HEK293 (cell line): ENCODE data around the gene CCDC38.
A peak's percentile ranks its signal among the peaks of the same experiment; 100 is the strongest.

ENCODE experiments used
- CTCF ChIA-PET: fragments of 350-600 bp; formaldehyde crosslinking; extraction: SDS; loops from one replicate; lab custom pipeline; 2021; ENCODE audit warnings: antibody characterized with exemption; lab: Yijun Ruan, JAX
- POLR2A ChIA-PET: fragments of 300-600 bp; formaldehyde crosslinking; extraction: SDS; loops from one replicate; lab custom pipeline; 2020; ENCODE audit warnings: antibody characterized with exemption, inconsistent platforms; lab: Yijun Ruan, JAX
- H3K27ac ChIP-seq: fragments of 200-500 bp; sonication (Bioruptor generic); 2 replicates; pipeline ENCODE4 v1.5.1; 2014; ENCODE audit warnings: low read depth, low read length, control low read depth, inconsistent platforms; ENCODE audit errors: extremely low read depth
- H3K36me3 ChIP-seq, 2 experiments: fragments of 200-500 bp in 1 of 2; sonication (Bioruptor generic) in 1 of 2; 1 replicate in 1 of 2; 2 replicates in 1 of 2; pipeline ENCODE4 v1.5.1; 2014 to 2017; ENCODE audit warnings: inconsistent platforms in 2 of 2, low read length in 2 of 2; ENCODE audit not compliant: control insufficient read depth in 2 of 2, insufficient read depth in 1 of 2
- H3K4me1 ChIP-seq: fragments of 200-500 bp; sonication (Bioruptor generic); 2 replicates; pipeline ENCODE4 v1.5.1; 2014; ENCODE audit warnings: mild to moderate bottlenecking, low read length, inconsistent platforms; ENCODE audit not compliant: control insufficient read depth, insufficient read depth
- H3K4me3 ChIP-seq: 2 replicates; pipeline ENCODE4 v1.5.1; 2011; ENCODE audit warnings: low read depth, mild to moderate bottlenecking, control low read depth, low read length, moderate library complexity
- H3K9me3 ChIP-seq: fragments of 200-500 bp; sonication (Bioruptor generic); 2 replicates; pipeline ENCODE4 v1.5.1; 2014; ENCODE audit warnings: low read depth, low read length, inconsistent platforms; ENCODE audit not compliant: control insufficient read depth, insufficient read depth
- BCL11B ChIP-seq: fragments of 450-650 bp; formaldehyde crosslinking; IDR thresholded peaks from 2 replicates; pipeline ENCODE4 v1.5.1; 2016; ENCODE audit warnings: low read depth, missing biosample characterization, missing genetic modification characterization
- HOXD13 ChIP-seq: sonication (generic); formaldehyde crosslinking; IDR thresholded peaks from 2 replicates; pipeline ENCODE4 v1.8.0; 2022; ENCODE audit warnings: missing genetic modification reagents, borderline replicate concordance
- KLF8 ChIP-seq: fragments of 450-650 bp; formaldehyde crosslinking; IDR thresholded peaks from 2 replicates; pipeline ENCODE4 v1.5.1; 2016; ENCODE audit warnings: missing biosample characterization, missing genetic modification characterization
- KLF9 ChIP-seq: fragments of 450-650 bp; formaldehyde crosslinking; IDR thresholded peaks from 2 replicates; pipeline ENCODE4 v1.5.1; 2016; ENCODE audit warnings: missing biosample characterization, missing genetic modification characterization, low read depth
- MEIS1 ChIP-seq: sonication (generic); formaldehyde crosslinking; IDR thresholded peaks from 2 replicates; pipeline ENCODE4 v1.8.1; 2022; ENCODE audit warnings: missing genetic modification reagents, mild to moderate bottlenecking, borderline replicate concordance
- OSR2 ChIP-seq: fragments of 450-650 bp; formaldehyde crosslinking; IDR thresholded peaks from 2 replicates; pipeline ENCODE4 v1.5.1; 2016; ENCODE audit warnings: missing biosample characterization, missing genetic modification characterization
- PRDM1 ChIP-seq: fragments of 450-650 bp; formaldehyde crosslinking; IDR thresholded peaks from 2 replicates; pipeline ENCODE4; 2016; ENCODE audit warnings: missing biosample characterization, missing genetic modification characterization
- SCRT1 ChIP-seq: fragments of 450-650 bp; formaldehyde crosslinking; IDR thresholded peaks from 2 replicates; pipeline ENCODE4 v1.5.1; 2016; ENCODE audit warnings: missing biosample characterization, missing genetic modification characterization, borderline replicate concordance
- SP2 ChIP-seq: fragments of 450-650 bp; formaldehyde crosslinking; IDR thresholded peaks from 2 replicates; pipeline ENCODE4 v1.5.1; 2016; ENCODE audit warnings: missing biosample characterization, missing genetic modification characterization
- ZBTB7A ChIP-seq: fragments of 450-650 bp; formaldehyde crosslinking; IDR thresholded peaks from 2 replicates; pipeline ENCODE4 v1.5.1; 2016; ENCODE audit warnings: low read depth, missing biosample characterization, missing genetic modification characterization
- ZFP41 ChIP-seq: fragments of 450-650 bp; formaldehyde crosslinking; IDR thresholded peaks from 2 replicates; pipeline ENCODE4 v1.5.1; 2016; ENCODE audit warnings: missing biosample characterization, missing genetic modification characterization, borderline replicate concordance
- ZNF138 ChIP-seq: fragments of 450-650 bp; formaldehyde crosslinking; IDR thresholded peaks from 2 replicates; pipeline ENCODE4 v1.5.1; 2016; ENCODE audit warnings: missing biosample characterization, missing genetic modification characterization, borderline replicate concordance
- ZNF140 ChIP-seq: fragments of 450-650 bp; formaldehyde crosslinking; IDR thresholded peaks from 2 replicates; pipeline ENCODE4 v1.5.1; 2016; ENCODE audit warnings: missing biosample characterization, missing genetic modification characterization
- ZNF157 ChIP-seq: fragments of 450-650 bp; formaldehyde crosslinking; IDR thresholded peaks from 2 replicates; pipeline ENCODE4 v1.5.1; 2016; ENCODE audit warnings: missing biosample characterization, missing genetic modification characterization
- ZNF184 ChIP-seq: fragments of 450-650 bp; IDR thresholded peaks from 2 replicates; pipeline ENCODE4 v1.5.1; 2018; ENCODE audit warnings: missing biosample characterization, mild to moderate bottlenecking, missing genetic modification characterization
- ZNF214 ChIP-seq: fragments of 450-650 bp; formaldehyde crosslinking; IDR thresholded peaks from 2 replicates; pipeline ENCODE4 v1.5.1; 2017; ENCODE audit warnings: missing biosample characterization, mild to moderate bottlenecking, missing genetic modification characterization, borderline replicate concordance
- ZNF302 ChIP-seq: fragments of 450-650 bp; formaldehyde crosslinking; IDR thresholded peaks from 2 replicates; pipeline ENCODE4 v1.5.1; 2016; ENCODE audit warnings: missing biosample characterization, missing genetic modification characterization, low read depth
- ZNF350 ChIP-seq: fragments of 450-650 bp; formaldehyde crosslinking; IDR thresholded peaks from 2 replicates; pipeline ENCODE4 v1.5.0; 2017; ENCODE audit warnings: missing biosample characterization, mild to moderate bottlenecking, missing genetic modification characterization
- ZNF416 ChIP-seq: fragments of 450-650 bp; formaldehyde crosslinking; IDR thresholded peaks from 2 replicates; pipeline ENCODE4 v1.5.1; 2016; ENCODE audit warnings: missing biosample characterization, missing genetic modification characterization
- ZNF423 ChIP-seq: fragments of 450-650 bp; formaldehyde crosslinking; IDR thresholded peaks from 2 replicates; pipeline ENCODE4 v1.5.1; 2016; ENCODE audit warnings: missing biosample characterization, missing genetic modification characterization
- ZNF510 ChIP-seq: fragments of 450-650 bp; formaldehyde crosslinking; IDR thresholded peaks from 2 replicates; pipeline ENCODE4 v1.5.1; 2018; ENCODE audit warnings: mild to moderate bottlenecking, missing genetic modification characterization, missing biosample characterization; ENCODE audit not compliant: insufficient replicate concordance
- ZNF549 ChIP-seq: fragments of 450-650 bp; IDR thresholded peaks from 2 replicates; pipeline ENCODE4 v1.5.1; 2018; ENCODE audit warnings: missing biosample characterization, missing genetic modification characterization, mild to moderate bottlenecking, inconsistent platforms, moderate library complexity
- ZNF658 ChIP-seq: fragments of 450-650 bp; formaldehyde crosslinking; IDR thresholded peaks from 2 replicates; pipeline ENCODE4; 2016; ENCODE audit warnings: missing biosample characterization, missing genetic modification characterization
- ZNF837 ChIP-seq: fragments of 450-650 bp; formaldehyde crosslinking; IDR thresholded peaks from 2 replicates; pipeline ENCODE4 v1.5.1; 2016; ENCODE audit warnings: missing biosample characterization, missing genetic modification characterization
- ZSCAN23 ChIP-seq: fragments of 450-650 bp; formaldehyde crosslinking; IDR thresholded peaks from 2 replicates; pipeline ENCODE4 v1.5.1; 2016; ENCODE audit warnings: missing biosample characterization, missing genetic modification characterization
- TF ChIP-seq, protein P1 (sequence below): fragments of 450-650 bp; formaldehyde crosslinking; IDR thresholded peaks from 2 replicates; pipeline ENCODE4 v1.5.1; 2016; ENCODE audit warnings: missing biosample characterization, missing genetic modification characterization
- TF ChIP-seq, protein P2 (sequence below): fragments of 450-650 bp; formaldehyde crosslinking; IDR thresholded peaks from 2 replicates; pipeline ENCODE4 v1.5.1; 2016; ENCODE audit warnings: missing biosample characterization, missing genetic modification characterization
- TF ChIP-seq, protein P3 (sequence below): fragments of 450-650 bp; formaldehyde crosslinking; optimal IDR thresholded peaks from 2 replicates; pipeline ENCODE3; 2016; ENCODE audit warnings: missing biosample characterization, mild to moderate bottlenecking, missing genetic modification characterization
- TF ChIP-seq, protein P4 (sequence below): fragments of 450-650 bp; IDR thresholded peaks from 2 replicates; pipeline ENCODE4 v1.5.1; 2018; ENCODE audit warnings: missing biosample characterization, mild to moderate bottlenecking, missing genetic modification characterization
- TF ChIP-seq, protein P5 (sequence below): fragments of 450-650 bp; formaldehyde crosslinking; IDR thresholded peaks from 2 replicates; pipeline ENCODE4 v1.5.1; 2016; ENCODE audit warnings: missing biosample characterization, missing genetic modification characterization

The CCDC38 gene

DNA sequence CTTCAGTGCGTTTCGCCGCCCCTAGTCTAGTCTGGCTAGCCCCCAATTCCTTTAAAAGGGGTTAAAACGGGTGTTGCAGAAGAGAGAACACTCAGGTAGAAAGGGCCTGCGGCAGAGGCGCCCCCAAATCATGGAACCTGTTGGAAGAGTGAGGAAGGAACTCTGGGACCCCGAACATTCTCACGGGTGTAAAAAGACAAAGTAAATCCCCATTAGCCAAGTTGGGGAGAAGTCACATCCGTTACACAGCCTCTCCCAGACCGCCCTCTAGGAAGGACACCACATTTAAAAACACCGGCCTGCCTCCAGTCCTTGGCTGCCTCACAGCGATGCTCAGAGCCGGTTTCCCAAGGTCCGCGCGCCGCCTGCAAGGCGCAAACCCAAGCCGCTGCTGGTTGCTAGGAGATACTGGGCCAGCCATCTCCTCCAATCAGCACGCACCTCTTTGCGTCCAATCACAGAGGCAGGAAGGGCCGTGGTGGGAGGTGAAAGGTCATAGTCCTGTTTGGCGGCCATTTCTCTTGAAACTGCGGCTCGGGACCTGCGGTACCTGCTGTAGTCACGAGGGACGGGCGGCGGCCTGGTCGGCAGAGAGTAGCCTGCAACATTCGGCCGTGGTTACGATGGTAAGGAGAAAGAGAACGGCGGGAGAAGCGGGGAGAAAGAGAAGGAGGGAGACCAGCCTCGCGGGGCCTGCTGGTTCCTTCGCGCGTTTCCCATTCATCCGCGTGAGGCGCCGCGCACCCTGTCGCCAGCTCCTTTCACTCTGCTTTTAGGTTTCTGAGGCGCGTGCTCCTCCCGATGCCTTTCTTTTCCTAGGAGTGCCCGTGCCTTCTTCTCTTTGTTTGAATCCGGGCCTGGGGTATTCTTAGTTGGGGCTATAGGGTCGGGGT lies 83.7 kb downstream of the CCDC38 start, which contains the start of gene SNRPF:
Gene SNRPF, plus strand, starts transcription at position 502 of the 893 bp plus-strand sequence. Its CDS starts 122 bp downstream, at position 624.
- Histone ChIP-seq H3K4me3 (peak within 1 kb of the TSS; percentile 67), H3K4me1 (0 out of 2 replicates have a peak, but pooled peaks cover 6% of the 10 kb centered on the region), H3K9me3 (peaks cover 3% of the 10 kb centered on the region; the same call in 1 of the 2 replicates), H3K27ac (peak within 1 kb of the TSS; percentile 70), H3K36me3 (peaks cover 28 to 29% of the 10 kb centered on the region in 2 experiments)
- ChIA-PET CTCF (no interaction called here), POLR2A (no interaction called here)
- TF ChIP-seq, protein P1, sequence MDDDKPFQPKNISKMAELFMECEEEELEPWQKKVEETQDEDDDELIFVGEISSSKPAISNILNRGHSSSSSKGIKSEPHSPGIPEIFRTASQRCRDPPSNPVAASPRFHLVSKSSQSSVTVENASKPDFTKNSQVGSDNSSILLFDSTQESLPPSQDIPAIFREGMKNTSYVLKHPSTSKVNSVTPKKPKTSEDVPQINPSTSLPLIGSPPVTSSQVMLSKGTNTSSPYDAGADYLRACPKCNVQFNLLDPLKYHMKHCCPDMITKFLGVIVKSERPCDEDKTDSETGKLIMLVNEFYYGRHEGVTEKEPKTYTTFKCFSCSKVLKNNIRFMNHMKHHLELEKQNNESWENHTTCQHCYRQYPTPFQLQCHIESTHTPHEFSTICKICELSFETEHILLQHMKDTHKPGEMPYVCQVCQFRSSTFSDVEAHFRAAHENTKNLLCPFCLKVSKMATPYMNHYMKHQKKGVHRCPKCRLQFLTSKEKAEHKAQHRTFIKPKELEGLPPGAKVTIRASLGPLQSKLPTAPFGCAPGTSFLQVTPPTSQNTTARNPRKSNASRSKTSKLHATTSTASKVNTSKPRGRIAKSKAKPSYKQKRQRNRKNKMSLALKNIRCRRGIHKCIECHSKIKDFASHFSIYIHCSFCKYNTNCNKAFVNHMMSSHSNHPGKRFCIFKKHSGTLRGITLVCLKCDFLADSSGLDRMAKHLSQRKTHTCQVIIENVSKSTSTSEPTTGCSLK (tag by site-specific recombination) = no peak
- TF ChIP-seq BCL11B = no peak; the same call in 1 of the 2 replicates
- no peak for TF ChIP-seq HOXD13 (CRISPR knock-in tag)
- 0 out of 2 replicates have a peak, but pooled peaks have one; percentile 29 for TF ChIP-seq ZBTB7A (tag by site-specific recombination)
- TF ChIP-seq ZNF416 (tag by site-specific recombination) = no peak
- no peak for TF ChIP-seq ZNF837 (tag by site-specific recombination)
- TF ChIP-seq, protein P2, sequence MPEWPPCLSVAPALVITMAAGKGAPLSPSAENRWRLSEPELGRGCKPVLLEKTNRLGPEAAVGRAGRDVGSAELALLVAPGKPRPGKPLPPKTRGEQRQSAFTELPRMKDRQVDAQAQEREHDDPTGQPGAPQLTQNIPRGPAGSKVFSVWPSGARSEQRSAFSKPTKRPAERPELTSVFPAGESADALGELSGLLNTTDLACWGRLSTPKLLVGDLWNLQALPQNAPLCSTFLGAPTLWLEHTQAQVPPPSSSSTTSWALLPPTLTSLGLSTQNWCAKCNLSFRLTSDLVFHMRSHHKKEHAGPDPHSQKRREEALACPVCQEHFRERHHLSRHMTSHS = no peak
- no peak for TF ChIP-seq ZNF214 (tag by site-specific recombination)
- TF ChIP-seq ZNF140 = no peak
- TF ChIP-seq ZNF658 = no peak
- TF ChIP-seq ZNF302 = no peak
- no peak for TF ChIP-seq ZNF510 (tag by site-specific recombination)
- TF ChIP-seq ZNF423 (tag by site-specific recombination) = no peak
- TF ChIP-seq, protein P3, sequence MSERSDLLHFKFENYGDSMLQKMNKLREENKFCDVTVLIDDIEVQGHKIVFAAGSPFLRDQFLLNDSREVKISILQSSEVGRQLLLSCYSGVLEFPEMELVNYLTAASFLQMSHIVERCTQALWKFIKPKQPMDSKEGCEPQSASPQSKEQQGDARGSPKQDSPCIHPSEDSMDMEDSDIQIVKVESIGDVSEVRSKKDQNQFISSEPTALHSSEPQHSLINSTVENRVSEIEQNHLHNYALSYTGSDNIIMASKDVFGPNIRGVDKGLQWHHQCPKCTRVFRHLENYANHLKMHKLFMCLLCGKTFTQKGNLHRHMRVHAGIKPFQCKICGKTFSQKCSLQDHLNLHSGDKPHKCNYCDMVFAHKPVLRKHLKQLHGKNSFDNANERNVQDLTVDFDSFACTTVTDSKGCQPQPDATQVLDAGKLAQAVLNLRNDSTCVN (tag by site-specific recombination) = peak; percentile 78
- TF ChIP-seq, protein P4, sequence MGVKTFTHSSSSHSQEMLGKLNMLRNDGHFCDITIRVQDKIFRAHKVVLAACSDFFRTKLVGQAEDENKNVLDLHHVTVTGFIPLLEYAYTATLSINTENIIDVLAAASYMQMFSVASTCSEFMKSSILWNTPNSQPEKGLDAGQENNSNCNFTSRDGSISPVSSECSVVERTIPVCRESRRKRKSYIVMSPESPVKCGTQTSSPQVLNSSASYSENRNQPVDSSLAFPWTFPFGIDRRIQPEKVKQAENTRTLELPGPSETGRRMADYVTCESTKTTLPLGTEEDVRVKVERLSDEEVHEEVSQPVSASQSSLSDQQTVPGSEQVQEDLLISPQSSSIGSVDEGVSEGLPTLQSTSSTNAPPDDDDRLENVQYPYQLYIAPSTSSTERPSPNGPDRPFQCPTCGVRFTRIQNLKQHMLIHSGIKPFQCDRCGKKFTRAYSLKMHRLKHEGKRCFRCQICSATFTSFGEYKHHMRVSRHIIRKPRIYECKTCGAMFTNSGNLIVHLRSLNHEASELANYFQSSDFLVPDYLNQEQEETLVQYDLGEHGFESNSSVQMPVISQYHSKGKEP (tag by site-specific recombination) = no peak
- no peak for TF ChIP-seq ZNF549 (tag by site-specific recombination)
- TF ChIP-seq ZSCAN23 (tag by site-specific recombination) = no peak
- TF ChIP-seq KLF9 (tag by site-specific recombination) = no peak
- no peak for TF ChIP-seq ZNF157 (tag by site-specific recombination)
- TF ChIP-seq KLF8 (tag by site-specific recombination) = no peak
- no peak for TF ChIP-seq PRDM1 (tag by site-specific recombination)
- TF ChIP-seq OSR2 (tag by site-specific recombination) = no peak
- peak; percentile 69 for TF ChIP-seq SP2 (tag by site-specific recombination)
- TF ChIP-seq ZNF350 (tag by site-specific recombination) = no peak
- TF ChIP-seq ZNF138 (tag by site-specific recombination) = no peak
- TF ChIP-seq ZFP41 (tag by site-specific recombination) = no peak
- no peak for TF ChIP-seq MEIS1 (CRISPR knock-in tag)
- TF ChIP-seq ZNF184 (tag by site-specific recombination) = no peak
- TF ChIP-seq SCRT1 (tag by site-specific recombination) = peak; percentile 26; the same call in 1 of the 2 replicates
- TF ChIP-seq, protein P5, sequence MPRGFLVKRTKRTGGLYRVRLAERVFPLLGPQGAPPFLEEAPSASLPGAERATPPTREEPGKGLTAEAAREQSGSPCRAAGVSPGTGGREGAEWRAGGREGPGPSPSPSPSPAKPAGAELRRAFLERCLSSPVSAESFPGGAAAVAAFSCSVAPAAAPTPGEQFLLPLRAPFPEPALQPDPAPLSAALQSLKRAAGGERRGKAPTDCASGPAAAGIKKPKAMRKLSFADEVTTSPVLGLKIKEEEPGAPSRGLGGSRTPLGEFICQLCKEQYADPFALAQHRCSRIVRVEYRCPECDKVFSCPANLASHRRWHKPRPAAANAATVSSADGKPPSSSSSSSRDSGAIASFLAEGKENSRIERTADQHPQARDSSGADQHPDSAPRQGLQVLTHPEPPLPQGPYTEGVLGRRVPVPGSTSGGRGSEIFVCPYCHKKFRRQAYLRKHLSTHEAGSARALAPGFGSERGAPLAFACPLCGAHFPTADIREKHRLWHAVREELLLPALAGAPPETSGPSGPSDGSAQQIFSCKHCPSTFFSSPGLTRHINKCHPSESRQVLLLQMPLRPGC (tag by site-specific recombination) = peak; percentile 40; the same call in 1 of the 2 replicates
